NCI-H774 (cell line): ENCODE results near the gene SLC35G4.
"Not testable (repeated sequence)": the region's sequence is repeated elsewhere in the genome, so short reads cannot be mapped to it uniquely, and the experiment has no call there.

Experiments used
- DNase-seq: peaks from one replicate; lab custom pipeline; 2025; lab: John Stamatoyannopoulos, UW

The SLC35G4 gene

DNA sequence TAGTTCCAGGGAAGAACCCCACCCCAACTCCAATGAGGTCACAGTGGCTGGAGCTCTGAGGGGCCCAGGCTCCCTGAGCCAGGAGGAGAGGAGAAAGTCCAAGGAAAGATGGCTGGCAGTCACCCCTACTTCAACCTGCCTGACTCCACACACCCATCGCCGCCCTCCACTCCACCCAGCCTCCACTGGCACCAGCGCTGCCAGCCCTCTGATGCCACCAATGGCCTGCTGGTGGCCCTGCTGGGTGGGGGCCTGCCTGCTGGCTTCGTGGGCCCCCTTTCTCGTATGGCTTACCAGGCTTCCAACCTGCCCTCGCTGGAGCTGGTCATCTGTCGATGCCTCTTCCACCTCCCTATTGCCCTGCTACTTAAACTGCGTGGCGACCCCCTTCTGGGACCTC, at the start of gene SLC35G4:
TSS of gene SLC35G4 (plus strand) at position 109 of the 400 bp plus-strand sequence. CDS start at position 109, 0 bp downstream.
- not testable (repeated sequence) for DNase-seq

DNA sequence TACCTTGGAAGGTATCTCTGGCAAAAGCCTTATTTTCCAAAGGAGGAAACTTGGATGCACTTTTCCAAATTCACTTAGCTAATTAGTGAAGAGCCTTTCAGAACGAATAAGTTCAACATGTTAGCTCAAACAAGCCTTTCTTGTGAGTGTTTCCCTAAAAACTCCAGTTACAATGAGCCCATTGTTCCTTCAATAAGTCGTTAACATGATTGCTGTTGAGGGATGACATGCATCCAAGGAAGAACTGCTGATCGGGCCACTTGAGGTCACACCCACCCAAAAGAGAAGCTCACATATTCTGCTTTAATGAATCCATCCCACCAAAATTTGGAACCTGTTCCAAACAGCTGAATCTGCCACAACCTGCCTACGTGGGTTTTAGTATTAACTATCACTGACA, 48.1 kb upstream of the SLC35G4 start:
- no peak for DNase-seq

DNA sequence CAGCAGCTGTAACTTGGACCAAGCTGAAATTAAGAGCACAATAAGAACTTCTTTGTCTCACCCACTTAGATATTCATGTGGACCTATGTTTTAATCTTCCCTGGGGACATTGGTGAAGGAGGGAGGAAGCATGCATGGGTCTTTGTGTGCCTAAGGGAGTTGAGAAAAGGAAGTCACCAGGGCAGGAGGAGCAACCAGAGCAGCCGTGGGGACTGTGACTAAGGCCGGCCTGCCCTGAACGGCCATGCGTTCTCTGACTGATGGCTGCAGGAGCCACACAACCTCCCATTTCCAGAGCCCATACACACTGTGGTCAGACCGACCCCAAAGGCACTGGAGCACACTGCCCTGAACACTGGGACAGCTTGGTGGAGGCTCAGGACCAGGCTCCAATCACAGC, 43.7 kb upstream of the SLC35G4 start:
- DNase-seq = no peak

DNA sequence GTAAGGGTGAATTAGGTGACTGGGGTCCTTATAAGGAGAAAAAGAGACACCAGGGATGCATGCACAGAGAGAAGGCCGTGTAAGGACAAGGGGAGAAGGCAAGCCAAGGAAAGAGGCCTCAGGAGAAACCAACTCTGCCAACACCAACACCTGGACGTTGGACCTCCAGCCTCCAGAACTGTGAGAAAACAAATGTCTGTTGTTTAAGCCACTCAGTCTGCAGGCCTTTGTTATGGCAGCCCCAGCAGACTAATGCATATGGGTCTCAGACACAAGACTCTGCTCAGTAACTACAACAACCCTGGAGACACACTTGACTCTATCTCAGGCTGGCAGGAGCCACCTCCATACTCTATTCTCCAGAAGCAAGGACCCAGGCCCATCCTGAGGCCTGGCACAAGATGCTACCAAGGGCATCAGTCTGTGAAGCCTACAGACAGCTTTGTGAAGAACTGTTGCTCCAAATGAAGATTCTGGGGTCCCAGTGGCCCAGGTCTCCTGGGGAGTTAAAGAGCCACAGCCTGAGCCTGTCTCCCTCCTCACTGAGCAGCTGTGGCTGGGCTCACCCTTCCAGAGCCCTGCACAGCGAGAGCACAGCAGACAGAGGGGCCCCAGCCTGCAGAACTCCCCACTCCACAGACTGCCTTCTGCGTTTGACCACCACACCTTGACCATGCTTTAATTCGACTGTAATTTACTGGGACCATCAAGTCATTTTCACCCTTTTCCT, 43.0 kb upstream of the SLC35G4 start:
- DNase-seq = no peak

DNA sequence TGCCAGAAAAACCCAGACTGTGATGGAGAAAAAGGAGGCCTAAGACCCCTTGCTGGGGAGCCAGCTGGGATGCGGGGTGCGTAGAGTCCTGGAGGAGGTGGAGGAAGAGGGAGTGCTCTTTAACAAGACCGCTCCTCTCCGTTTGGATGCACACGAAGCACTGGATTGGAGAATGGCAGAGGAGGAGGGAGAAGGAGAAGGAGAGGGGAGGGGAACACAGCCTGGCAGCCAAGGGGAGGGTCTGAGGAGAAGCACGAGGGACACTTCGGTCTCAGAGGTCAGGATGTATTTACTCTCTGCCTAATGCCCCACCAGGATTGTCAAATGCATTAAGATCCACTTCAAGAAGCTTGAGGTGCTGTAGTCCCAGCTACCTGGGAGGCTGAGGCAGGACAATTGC, 42.0 kb upstream of the SLC35G4 start:
- DNase-seq = no peak

DNA sequence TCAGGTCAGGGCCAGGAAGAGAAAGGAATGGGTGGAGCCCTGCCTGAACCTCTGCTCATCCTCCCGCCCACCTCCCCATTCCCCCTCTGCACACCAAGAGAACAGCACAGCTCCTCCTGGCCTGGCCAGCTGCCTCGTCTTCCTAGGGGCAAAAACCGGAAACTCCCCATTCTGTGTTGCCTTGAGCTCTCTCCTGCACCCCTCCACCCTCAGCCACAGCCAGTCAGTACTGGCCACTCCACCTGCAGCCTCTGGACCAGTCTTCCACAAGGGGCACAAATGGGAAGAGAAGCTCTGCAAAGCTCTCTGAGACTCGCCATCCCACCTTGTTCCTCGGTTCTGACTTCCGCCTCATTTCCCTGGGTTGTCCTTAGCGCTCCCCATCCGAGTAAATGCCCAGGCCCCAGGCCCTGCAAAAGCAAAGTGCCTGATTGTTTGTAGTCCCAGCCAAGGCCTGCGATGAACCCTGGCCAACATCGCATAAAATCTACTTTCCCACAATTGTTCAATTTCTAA, 39.3 kb upstream of the SLC35G4 start:
- DNase-seq = no peak

DNA sequence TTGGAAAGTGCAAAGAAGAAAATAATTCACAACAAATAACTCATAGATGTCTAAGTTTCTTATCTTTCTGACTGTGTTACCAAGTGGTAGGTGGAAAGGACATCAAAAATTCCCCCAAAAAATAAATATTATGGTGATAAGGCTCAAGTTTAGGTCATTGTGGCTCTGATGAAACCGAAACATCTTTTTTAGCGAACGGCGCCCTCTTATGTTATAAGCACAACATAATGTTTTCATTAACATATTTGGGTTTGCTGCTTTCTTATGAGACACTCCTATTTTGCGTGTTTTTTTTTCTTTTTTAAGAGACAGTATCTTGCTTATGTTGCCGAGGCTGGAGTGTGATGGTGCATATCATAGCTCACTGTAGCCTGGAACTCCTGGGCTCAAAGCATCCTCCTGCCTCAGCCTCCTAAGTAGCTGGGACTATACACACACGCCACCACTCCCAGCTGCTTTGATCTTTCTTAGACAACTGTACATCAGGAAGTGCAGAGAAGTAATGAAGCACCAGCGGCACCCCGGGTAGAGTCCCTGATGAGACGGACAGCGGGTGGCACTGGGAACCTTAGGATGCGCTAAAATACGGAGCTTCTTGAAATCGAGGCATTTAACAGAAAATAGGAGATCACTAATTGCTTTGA, 38.5 kb upstream of the SLC35G4 start:
- DNase-seq = no peak

DNA sequence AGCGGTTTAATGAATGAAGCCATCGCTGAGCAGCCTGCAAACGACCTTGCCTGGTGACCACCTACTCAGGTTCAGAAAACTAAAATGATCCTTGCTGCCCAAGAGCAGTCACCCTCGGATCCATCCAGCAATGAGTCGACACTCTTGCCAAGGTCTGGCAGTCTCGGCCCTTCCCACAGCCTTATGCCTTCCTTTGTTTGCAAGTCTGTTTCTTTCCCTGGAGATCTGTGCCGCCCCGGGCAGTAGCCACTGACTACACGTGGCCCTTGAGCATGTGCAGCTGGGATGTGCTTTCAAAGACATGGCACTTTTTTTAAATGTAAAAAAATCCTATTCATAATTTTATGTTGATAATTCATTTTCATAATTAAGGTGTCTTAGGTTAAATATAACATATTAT, 37.2 kb upstream of the SLC35G4 start:
- no peak for DNase-seq

DNA sequence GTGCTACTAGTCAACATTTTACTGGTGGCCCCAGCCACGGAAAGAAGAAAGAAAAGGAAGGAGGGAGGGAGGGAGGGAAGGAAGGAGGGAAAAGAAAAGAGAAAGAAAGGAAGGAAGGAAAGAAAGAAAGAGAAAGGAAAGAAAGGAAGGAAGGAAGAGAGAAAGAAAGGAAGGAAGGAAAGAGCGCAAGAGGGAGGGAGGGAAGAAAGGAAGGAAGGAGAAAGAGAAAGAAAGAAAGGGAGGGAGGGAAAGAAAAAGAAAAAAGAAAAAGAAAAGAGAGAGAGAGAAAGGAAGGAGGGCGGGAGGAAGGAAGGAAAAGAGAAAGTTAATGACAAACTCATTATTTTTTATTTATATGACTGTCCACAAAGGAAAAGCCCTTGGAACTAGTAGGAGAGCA, 34.9 kb upstream of the SLC35G4 start:
- no peak for DNase-seq

DNA sequence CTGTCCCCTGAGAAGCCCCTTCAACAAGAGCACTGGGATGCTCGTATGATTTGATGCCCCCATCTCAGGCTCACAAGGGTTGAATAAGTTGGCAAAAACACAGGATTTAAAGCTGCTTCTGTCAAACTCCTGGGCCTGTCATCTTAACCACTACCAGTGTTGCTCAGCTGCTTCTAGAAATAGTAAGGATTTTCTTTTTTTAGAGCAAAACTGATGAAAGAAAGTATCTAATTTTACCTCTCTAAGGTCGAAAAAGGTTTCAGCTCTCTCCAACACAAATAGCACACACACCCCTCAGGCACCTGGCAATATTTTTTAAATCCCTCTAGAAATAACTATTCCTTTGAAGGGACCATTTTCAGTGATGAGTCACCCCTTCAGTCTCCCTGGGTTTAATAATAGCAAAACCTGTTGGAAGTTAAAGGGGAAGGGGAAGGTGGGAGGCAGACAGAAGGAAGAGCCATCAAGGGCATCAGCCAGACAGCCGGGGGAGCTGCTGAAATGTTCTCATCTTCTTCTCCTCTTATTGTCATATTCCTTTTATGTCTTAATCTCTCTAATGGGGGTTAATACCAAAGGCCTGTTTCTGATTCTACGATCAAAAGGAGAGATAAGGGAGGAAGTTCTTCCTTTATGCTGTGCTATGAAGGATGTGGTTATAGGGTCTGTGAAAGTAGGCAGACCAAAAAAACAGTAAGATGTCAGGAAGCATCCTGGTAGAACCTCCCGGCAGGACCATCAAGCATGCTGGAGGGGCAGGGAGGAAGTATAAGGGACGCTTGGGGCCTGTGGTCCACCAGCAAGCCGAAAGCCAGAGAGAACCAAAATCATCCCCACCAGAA, 31.9 kb upstream of the SLC35G4 start:
- no peak for DNase-seq

DNA sequence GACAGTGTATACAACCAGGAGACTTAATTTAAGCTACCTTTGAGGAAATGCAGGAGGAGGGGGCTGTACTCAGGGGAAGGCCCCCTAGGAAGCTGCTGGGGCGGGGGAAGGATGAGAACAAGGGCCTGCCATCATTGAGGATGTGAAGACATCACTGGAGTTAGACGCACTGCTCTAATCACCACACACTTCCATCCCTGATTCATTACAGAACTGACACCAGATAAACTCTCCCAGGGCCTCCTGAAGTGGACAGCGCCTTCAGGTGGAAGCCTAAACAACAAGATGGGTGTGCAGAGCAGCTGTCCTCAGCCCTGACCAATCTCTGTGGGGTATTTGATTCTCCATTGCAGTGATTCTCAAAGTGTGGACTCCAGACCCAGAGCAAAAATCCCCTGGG, 30.6 kb upstream of the SLC35G4 start:
- no peak for DNase-seq

DNA sequence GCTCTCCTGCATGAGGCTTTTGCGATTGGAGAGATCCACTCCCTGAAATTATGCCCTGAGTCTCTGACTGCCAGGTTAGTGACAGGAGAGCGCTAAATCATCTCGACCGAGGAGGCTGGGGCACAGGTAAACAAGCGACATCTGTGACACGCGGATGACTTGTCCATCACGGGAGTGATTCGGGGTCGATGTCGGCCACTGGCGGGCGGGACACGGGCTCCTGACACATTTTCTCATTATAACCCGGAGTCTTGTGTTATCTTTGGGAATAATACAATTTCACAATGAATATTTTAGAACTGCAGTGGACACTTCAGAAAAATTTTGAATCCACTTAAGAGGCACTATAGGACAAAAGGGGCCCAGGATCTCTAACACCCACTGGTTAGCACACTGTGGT, 29.5 kb upstream of the SLC35G4 start:
- DNase-seq = no peak

DNA sequence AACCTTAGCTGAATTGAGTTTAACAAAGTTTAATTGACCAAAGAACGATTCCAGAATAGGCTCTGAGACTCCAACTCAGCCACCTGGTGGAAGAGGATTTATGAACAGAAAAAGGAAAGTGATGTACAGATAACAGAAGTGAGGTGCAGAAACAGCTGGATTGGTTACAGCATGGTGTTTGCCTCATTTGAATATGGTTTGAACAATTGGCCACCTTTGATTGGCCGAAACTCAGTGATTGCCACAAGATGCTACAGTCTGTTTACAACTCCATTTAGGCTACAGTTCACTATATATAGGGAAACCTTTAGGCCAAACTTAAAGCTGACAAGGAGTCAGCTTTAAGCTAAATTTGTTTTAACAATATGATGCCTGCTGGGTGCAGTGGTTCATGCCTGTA, 28.1 kb upstream of the SLC35G4 start:
- no peak for DNase-seq

DNA sequence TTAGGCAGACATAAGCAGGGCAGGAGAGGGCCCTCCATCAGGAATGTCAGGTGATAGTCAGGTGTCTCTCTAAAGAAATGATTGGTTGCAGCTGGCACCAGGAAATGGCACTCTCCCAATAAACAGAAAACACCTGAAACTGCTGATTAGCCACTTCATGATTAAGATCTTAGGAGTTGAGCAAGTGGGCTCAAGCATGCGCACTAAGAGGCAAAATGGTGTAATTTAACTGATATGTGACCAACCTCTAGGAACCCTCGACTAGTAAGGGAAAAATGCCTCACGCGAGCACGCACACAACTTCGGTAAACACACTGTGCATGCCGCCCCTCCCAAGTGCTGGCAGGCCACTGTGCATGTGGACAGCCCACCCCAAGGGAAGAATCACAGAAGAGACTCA, 23.8 kb upstream of the SLC35G4 start:
- DNase-seq = no peak

DNA sequence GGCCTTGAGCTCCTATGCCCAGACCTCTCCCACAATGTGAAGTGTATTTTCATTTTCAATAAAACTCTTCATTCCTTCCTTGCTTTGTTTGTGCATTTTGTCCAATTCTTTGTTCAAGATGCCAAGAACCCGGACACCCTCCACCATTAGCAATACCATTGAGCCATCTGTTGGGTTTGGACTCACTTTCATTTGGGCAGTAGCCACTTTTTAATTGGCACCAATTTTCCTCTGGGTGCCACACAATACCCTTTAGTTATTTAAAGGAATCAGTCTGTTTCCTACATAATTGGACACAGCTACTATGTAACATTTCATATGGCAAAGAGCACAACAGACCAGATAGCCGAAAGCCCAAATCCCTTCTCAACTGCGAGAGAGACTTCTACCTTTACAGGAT, 22.5 kb upstream of the SLC35G4 start:
- no peak for DNase-seq

DNA sequence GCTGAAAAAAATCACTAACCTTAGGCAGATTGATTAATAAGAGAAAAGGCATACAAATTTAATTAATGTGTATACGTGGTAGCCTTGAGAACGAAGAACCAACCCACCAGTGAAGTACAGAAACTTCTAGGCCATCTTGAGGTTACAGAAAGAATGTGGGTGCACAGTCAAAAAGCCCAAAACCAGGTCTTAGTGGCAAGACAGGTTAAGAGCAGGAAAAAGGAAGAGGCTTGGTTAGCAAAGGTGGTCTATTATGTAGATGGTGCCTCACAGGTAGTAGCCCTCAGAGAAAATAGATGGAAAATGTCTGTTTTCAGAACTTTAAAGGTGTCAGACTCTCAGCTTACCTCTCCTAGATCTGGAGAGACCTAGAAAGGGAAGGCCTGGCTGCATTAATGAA, 22.0 kb upstream of the SLC35G4 start:
- DNase-seq = no peak

DNA sequence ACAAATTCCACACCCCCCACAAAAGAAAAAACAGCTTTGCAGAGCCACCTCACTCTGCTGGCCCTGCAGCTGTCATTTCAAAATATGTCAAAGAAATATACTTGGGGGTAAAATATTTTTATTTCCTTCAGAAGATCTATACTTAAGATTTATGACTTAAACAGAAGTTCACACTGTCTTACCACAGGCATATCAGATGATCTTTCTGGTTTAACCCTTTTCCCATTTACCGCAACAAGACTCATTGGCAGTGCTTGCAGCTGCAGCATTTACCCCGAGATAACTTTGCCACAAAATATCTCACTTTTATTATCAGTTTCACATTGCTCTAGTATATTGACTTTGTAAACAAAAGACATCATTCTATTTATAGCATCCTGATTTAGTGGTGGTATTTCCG, 21.6 kb upstream of the SLC35G4 start:
- no peak for DNase-seq

DNA sequence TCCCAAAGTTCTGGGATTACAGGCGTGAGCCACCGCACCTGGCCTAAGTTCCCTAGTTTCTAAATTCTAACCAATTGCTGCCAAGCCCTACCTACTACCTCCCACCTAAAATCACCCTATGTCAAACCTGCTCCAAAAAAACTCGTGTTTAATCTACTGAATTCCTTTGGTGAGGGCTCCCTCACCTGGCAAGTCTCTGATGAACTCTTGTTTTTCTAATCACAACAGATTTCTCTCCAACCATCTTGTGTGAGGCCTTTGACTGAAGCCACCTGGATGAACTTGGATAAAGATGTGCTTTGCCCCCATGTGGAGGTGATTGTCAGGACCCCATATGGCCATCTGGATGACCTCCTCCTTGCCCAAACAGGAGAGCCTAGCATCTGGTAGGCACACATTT, 17.4 kb upstream of the SLC35G4 start:
- no peak for DNase-seq

DNA sequence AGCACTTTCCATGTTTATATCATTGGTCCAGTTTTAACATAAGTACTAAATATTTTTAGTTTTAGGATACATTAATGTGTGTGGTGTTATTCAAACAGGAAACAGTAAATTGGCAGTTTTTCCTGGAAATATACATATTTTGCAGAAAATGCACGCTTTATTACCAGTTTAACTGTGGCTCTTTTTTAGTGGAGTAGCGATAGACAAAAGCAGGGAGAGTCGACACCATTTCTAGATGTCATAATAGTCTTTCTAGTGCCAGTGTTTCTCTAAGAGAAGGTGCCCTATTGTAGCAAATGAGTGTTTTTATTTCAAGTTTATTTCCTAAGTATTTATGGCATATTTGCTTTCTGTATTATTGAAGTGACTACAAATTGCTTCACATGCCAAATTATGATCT, 9.1 kb upstream of the SLC35G4 start:
- no peak for DNase-seq

DNA sequence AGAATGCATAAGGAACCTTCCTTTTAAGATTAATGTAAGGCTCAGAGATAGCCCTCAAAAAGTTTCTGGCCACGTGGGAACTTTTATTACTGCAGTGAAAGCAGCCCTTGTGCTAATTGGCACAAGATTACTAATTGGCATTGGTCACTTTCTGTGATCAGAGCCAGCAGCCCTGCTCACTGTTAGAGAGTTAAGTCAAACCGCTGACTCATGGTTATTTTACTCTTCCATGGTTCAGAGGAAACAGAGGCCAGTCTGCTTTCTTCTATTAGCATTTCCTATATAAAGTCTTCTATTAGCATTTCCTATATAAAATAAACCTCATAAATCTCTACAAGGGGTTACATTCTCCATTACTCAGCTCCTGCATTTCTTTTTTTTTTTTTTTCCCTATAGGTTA, 1.5 kb upstream of the SLC35G4 start:
- no peak for DNase-seq

DNA sequence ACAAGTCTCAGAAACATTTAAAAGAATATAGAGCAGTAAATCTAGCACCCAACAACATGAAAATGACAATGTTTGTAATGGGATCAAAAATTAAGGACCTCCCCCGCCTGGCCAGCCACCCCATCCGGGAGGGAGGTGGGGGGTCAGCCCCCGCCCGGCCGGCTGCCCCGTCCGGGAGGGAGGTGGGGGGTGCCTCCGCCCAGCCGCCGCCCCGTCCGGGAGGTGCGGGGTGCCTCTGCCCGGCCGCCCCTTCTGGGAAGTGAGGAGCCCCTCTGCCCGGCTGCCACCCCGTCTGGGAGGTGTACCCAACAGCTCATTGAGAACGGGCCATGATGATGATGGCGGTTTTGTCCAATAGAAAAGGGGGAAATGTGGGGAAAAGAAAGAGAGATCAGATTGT, 778 bp upstream of the SLC35G4 start:
- not testable (repeated sequence) for DNase-seq

DNA sequence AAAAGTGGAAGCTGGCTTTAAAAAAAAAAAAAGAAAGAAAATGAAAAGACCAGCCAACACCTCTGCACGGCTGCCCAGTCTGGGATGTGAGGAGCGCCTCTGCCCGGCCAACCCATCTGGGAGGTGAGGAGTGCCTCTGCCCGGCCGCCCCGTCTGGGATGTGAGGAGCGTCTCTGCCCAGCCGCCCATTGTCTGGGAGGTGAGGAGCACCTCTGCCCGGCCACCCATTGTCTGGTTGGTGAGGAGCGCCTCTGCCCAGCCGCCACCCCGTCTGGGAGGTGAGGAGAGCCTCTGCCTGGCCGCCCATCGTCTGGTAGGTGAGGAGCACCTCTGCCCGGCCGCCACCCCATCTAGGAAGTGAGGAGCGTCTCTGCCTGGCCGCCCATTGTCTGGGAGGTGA, 3.7 kb downstream of the SLC35G4 start:
- DNase-seq = not testable (repeated sequence)

DNA sequence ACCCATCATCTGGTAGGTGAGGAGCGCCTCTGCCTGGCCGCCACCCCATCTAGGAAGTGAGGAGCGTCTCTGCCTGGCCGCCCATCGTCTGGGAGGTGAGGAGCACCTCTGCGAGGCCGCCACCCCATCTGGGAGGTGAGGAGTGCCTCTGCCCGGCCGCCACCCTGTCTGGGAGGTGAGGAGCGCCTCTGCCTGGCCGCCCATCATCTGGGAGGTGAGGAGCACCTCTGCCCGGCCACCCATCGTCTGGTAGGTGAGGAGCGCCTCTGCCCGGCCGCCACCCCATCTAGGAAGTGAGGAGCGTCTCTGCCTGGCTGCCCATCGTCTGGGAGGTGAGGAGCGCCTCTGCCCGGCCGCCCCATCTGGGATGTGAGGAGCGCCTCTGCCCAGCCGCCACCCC, 4.2 kb downstream of the SLC35G4 start:
- not testable (repeated sequence) for DNase-seq
